HL-60 (cell line): Measurements from ENCODE around the gene PLXNA2.

ENCODE experiments used
- DNase-seq, 2 experiments: peaks; one replicate each; pipeline ENCODE4 v3.0.0-alpha.2; 2010 to 2020; ENCODE audit warnings: low read depth in 1 of 2, low spot score in 1 of 2
- H3K27ac ChIP-seq: fragments of 250-450 bp; sonication (Bioruptor Pico); replicated peaks from 2 replicates; pipeline ENCODE4 v1.5.1; 2020; ENCODE audit warnings: mild to moderate bottlenecking, moderate library complexity
- H3K27me3 ChIP-seq: fragments of 250-450 bp; sonication (Bioruptor Pico); 2 replicates; pipeline ENCODE4 v1.5.1; 2021; ENCODE audit warnings: mild to moderate bottlenecking, moderate library complexity; ENCODE audit not compliant: insufficient read depth, poor library complexity, severe bottlenecking
- H3K4me3 ChIP-seq: replicated peaks from 2 replicates; pipeline ENCODE4 v1.5.1; 2011; ENCODE audit warnings: mild to moderate bottlenecking, control low read depth, low read length; ENCODE audit not compliant: insufficient read depth
- CTCF ChIP-seq: IDR thresholded peaks from one replicate; pipeline ENCODE4 v1.5.1; 2011; ENCODE audit warnings: low read length, control low read depth, inconsistent platforms; ENCODE audit not compliant: insufficient read depth
- GABPA ChIP-seq: IDR thresholded peaks from 2 replicates; pipeline ENCODE4 v1.6.1; 2012; ENCODE audit warnings: low read depth
- POLR2AphosphoS5 ChIP-seq: IDR thresholded peaks from 2 replicates; pipeline ENCODE4 v1.6.1; 2012; ENCODE audit warnings: low read depth
- REST ChIP-seq: IDR thresholded peaks from 2 replicates; pipeline ENCODE4 v1.6.1; 2012; ENCODE audit warnings: low read depth; ENCODE audit not compliant: insufficient replicate concordance
- SPI1 ChIP-seq: IDR thresholded peaks from 2 replicates; pipeline ENCODE4 v1.6.1; 2012; ENCODE audit warnings: low read depth, mild to moderate bottlenecking, borderline replicate concordance

PLXNA2 gene

GRCh38 chr1:208103597-208104513 is 140.3 kb downstream of the PLXNA2 start:
- Histone ChIP-seq H3K27me3 (peaks cover 3% of the 10 kb centered on the region), H3K4me3 (no peak overlapping the region), H3K27ac (no peak overlapping the region)
- DNase-seq = no peak
- TF ChIP-seq POLR2AphosphoS5 (no peak), SPI1 (no peak), GABPA (no peak), CTCF (no peak), REST (no peak)

- H3K27me3 ChIP-seq = peaks cover 6% of the 10 kb centered on the region
- H3K27ac ChIP-seq = no peak overlapping the region
- DNase-seq = no peak
- H3K4me3 ChIP-seq = no peak overlapping the region
- TF ChIP-seq GABPA (no peak), REST (no peak), CTCF (no peak), POLR2AphosphoS5 (no peak), SPI1 (no peak)
Measured at GRCh38 chr1:208101661-208102431, 142.3 kb downstream of the PLXNA2 start.

GRCh38 chr1:208100906-208101305 is 143.3 kb downstream of the PLXNA2 start:
- H3K4me3 ChIP-seq = no peak overlapping the region
- no peak overlapping the region for H3K27ac ChIP-seq
- no peak for TF ChIP-seq SPI1
- TF ChIP-seq REST = no peak
- no peak for TF ChIP-seq CTCF
- TF ChIP-seq POLR2AphosphoS5 = no peak
- no peak for TF ChIP-seq GABPA
- H3K27me3 ChIP-seq = peaks cover 6% of the 10 kb centered on the region
- DNase-seq = no peak
